BLaER1 treated with 17β-estradiol and CSF1 and Interleukin-3, amounts not matched to agents 10 nM and 100 nM (cell line): ENCODE data around the gene DNAH7.

Experiments used
- H3K27ac ChIP-seq, 11 experiments: shearing (Covaris generic); formaldehyde crosslinking; 2 replicates each; pipeline ENCODE4 v1.8.1; 2022
- H3K27me3 ChIP-seq, 11 experiments: shearing (Covaris generic); formaldehyde crosslinking; 2 replicates each; pipeline ENCODE4 v1.8.1; 2022
- H3K36me3 ChIP-seq, 11 experiments: shearing (Covaris generic); formaldehyde crosslinking; 2 replicates each; pipeline ENCODE4 v1.8.1; 2022
- H3K4me1 ChIP-seq, 10 experiments: shearing (Covaris generic); formaldehyde crosslinking; 2 replicates each; pipeline ENCODE4 v1.8.1; 2022
- H3K4me2 ChIP-seq, 11 experiments: shearing (Covaris generic); formaldehyde crosslinking; 2 replicates each; pipeline ENCODE4 v1.8.1; 2022
- H3K4me3 ChIP-seq, 10 experiments: shearing (Covaris generic); formaldehyde crosslinking; 2 replicates each; pipeline ENCODE4 v1.8.1; 2022
- H3K9ac ChIP-seq, 11 experiments: shearing (Covaris generic); formaldehyde crosslinking; 2 replicates each; pipeline ENCODE4 v1.8.1; 2022
- H3K9me3 ChIP-seq, 11 experiments: shearing (Covaris generic); formaldehyde crosslinking; replicated peaks in 1 of 11; 2 replicates each; pipeline ENCODE4 v1.8.1; 2022
- H4K20me1 ChIP-seq, 11 experiments: shearing (Covaris generic); formaldehyde crosslinking; 2 replicates each; pipeline ENCODE4 v1.8.1; 2022
- Cebpa-rat ChIP-seq, 11 experiments: shearing (Covaris generic); IDR thresholded peaks; 2 replicates each; pipeline ENCODE4 v1.8.1; 2022

Gene DNAH7

GRCh38 chr2:195871326-195871725, 197.3 kb downstream of the DNAH7 start:
- no peak overlapping the region for H3K9ac ChIP-seq
- H3K4me2 ChIP-seq = no peak overlapping the region
- H3K27me3 ChIP-seq = no peaks in the 10 kb centered on the region
- no peak overlapping the region for H3K4me3 ChIP-seq
- H3K9me3 ChIP-seq = no peaks in the 10 kb centered on the region
- no peaks in the 10 kb centered on the region for H3K4me1 ChIP-seq
- H3K36me3 ChIP-seq = no peaks in the 10 kb centered on the region
- TF ChIP-seq Cebpa-rat (IDR thresholded peaks at IDR 0.05) = no peak
- H3K27ac ChIP-seq = no peak overlapping the region
- no peaks in the 10 kb centered on the region for H4K20me1 ChIP-seq

GRCh38 chr2:195864316-195864715, 204.3 kb downstream of the DNAH7 start:
- H3K4me3 ChIP-seq = no peak overlapping the region
- no peaks in the 10 kb centered on the region for H3K27me3 ChIP-seq
- H3K4me1 ChIP-seq = peaks cover 0 to 14% (median 6%) of the 10 kb centered on the region in 10 experiments; a peak in 15 of 20 replicates
- TF ChIP-seq Cebpa-rat (IDR thresholded peaks at IDR 0.05) = no peak
- no peak overlapping the region for H3K9ac ChIP-seq
- H3K9me3 ChIP-seq = peaks cover 0 to 5% (median 0%) of the 10 kb centered on the region in 11 experiments; a peak in 2 of 22 replicates
- H3K27ac ChIP-seq = no peak overlapping the region
- H4K20me1 ChIP-seq = no peaks in the 10 kb centered on the region
- H3K4me2 ChIP-seq = no peak overlapping the region
- no peaks in the 10 kb centered on the region for H3K36me3 ChIP-seq

GRCh38 chr2:195863564-195863963, 205.1 kb downstream of the DNAH7 start:
- no peaks in the 10 kb centered on the region for H4K20me1 ChIP-seq
- H3K36me3 ChIP-seq = no peaks in the 10 kb centered on the region
- peak overlapping the region in 2 of 11 experiments; percentile 13 to 43; a peak in 1 of 22 replicates for H3K27ac ChIP-seq
- peaks cover 0 to 14% (median 6%) of the 10 kb centered on the region in 10 experiments; a peak in 15 of 20 replicates for H3K4me1 ChIP-seq
- peak overlapping the region in 9 of 11 experiments; percentile 22 to 65 (median 39); a peak in 13 of 22 replicates for H3K4me2 ChIP-seq
- no peak for TF ChIP-seq Cebpa-rat (IDR thresholded peaks at IDR 0.05)
- no peak overlapping the region for H3K9ac ChIP-seq
- H3K27me3 ChIP-seq = no peaks in the 10 kb centered on the region
- H3K9me3 ChIP-seq = peaks cover 0 to 5% (median 0%) of the 10 kb centered on the region in 11 experiments; a peak in 2 of 22 replicates
- no peak overlapping the region for H3K4me3 ChIP-seq

- H3K9ac ChIP-seq = no peak overlapping the region
- no peaks in the 10 kb centered on the region for H4K20me1 ChIP-seq
- H3K4me3 ChIP-seq = no peak overlapping the region
- H3K4me2 ChIP-seq = peak overlapping the region in 9 of 11 experiments; percentile 22 to 65 (median 39); a peak in 11 of 22 replicates
- H3K27ac ChIP-seq = peak overlapping the region in 2 of 11 experiments; percentile 13 to 43; a peak in 1 of 22 replicates
- H3K36me3 ChIP-seq = no peaks in the 10 kb centered on the region
- no peak for TF ChIP-seq Cebpa-rat (IDR thresholded peaks at IDR 0.05)
- H3K9me3 ChIP-seq = peaks cover 0 to 5% (median 0%) of the 10 kb centered on the region in 11 experiments; a peak in 2 of 22 replicates
- no peaks in the 10 kb centered on the region for H3K27me3 ChIP-seq
- H3K4me1 ChIP-seq = peaks cover 0 to 14% (median 6%) of the 10 kb centered on the region in 10 experiments; a peak in 15 of 20 replicates
Observed at GRCh38 chr2:195863121-195863520, 205.5 kb downstream of the DNAH7 start.

- Histone ChIP-seq H3K4me2 (no peak overlapping the region), H3K4me3 (no peak overlapping the region), H3K4me1 (peaks cover 0 to 14% (median 6%) of the 10 kb centered on the region in 10 experiments; a peak in 15 of 20 replicates), H3K9ac (no peak overlapping the region), H4K20me1 (no peaks in the 10 kb centered on the region), H3K9me3 (peaks cover 0 to 5% (median 0%) of the 10 kb centered on the region in 11 experiments; a peak in 2 of 22 replicates), H3K36me3 (no peaks in the 10 kb centered on the region), H3K27me3 (no peaks in the 10 kb centered on the region), H3K27ac (no peak overlapping the region)
- no peak for TF ChIP-seq Cebpa-rat (IDR thresholded peaks at IDR 0.05)
Observed at GRCh38 chr2:195861821-195862220, 206.8 kb downstream of the DNAH7 start.

- no peak for TF ChIP-seq Cebpa-rat (IDR thresholded peaks at IDR 0.05)
- Histone ChIP-seq H3K9me3 (peaks cover 0 to 5% (median 0%) of the 10 kb centered on the region in 11 experiments; a peak in 2 of 22 replicates), H3K27ac (no peak overlapping the region), H4K20me1 (no peaks in the 10 kb centered on the region), H3K4me2 (no peak overlapping the region), H3K36me3 (no peaks in the 10 kb centered on the region), H3K4me1 (peaks cover 0 to 14% (median 6%) of the 10 kb centered on the region in 10 experiments; a peak in 15 of 20 replicates), H3K4me3 (no peak overlapping the region), H3K9ac (no peak overlapping the region), H3K27me3 (no peaks in the 10 kb centered on the region)
Observed at GRCh38 chr2:195859513-195859912, 209.1 kb downstream of the DNAH7 start.

- H3K27ac ChIP-seq = no peak overlapping the region
- TF ChIP-seq Cebpa-rat (IDR thresholded peaks at IDR 0.05) = no peak
- H3K27me3 ChIP-seq = no peaks in the 10 kb centered on the region
Observed at GRCh38 chr2:195857132-195857531, 211.5 kb downstream of the DNAH7 start.

GRCh38 chr2:195850764-195851163, 217.9 kb downstream of the DNAH7 start:
- Histone ChIP-seq H3K27me3 (no peaks in the 10 kb centered on the region), H3K4me1 (no peaks in the 10 kb centered on the region), H4K20me1 (no peaks in the 10 kb centered on the region), H3K9ac (no peak overlapping the region), H3K4me3 (no peak overlapping the region), H3K36me3 (no peaks in the 10 kb centered on the region), H3K9me3 (0 out of 22 replicates have a peak, but pooled peaks cover 0 to under 1% (median 0%) of the 10 kb centered on the region in 11 experiments), H3K4me2 (no peak overlapping the region), H3K27ac (no peak overlapping the region)
- TF ChIP-seq Cebpa-rat (IDR thresholded peaks at IDR 0.05) = no peak

More at GRCh38 chr2:195857132-195857531, 211.5 kb downstream of the DNAH7 start:
- Histone ChIP-seq H3K4me2 (no peak overlapping the region), H3K9ac (no peak overlapping the region), H4K20me1 (no peaks in the 10 kb centered on the region), H3K36me3 (no peaks in the 10 kb centered on the region), H3K4me3 (no peak overlapping the region), H3K4me1 (no peaks in the 10 kb centered on the region), H3K9me3 (no peaks in the 10 kb centered on the region)

- Histone ChIP-seq H3K4me2 (no peak overlapping the region), H3K4me1 (no peaks in the 10 kb centered on the region), H3K9ac (no peak overlapping the region), H3K27me3 (no peaks in the 10 kb centered on the region), H3K27ac (no peak overlapping the region), H4K20me1 (no peaks in the 10 kb centered on the region), H3K4me3 (no peak overlapping the region), H3K36me3 (no peaks in the 10 kb centered on the region), H3K9me3 (0 out of 22 replicates have a peak, but pooled peaks cover 0 to 6% (median 0%) of the 10 kb centered on the region in 11 experiments)
- no peak for TF ChIP-seq Cebpa-rat (IDR thresholded peaks at IDR 0.05)
Observed at GRCh38 chr2:195848119-195848899, 220.3 kb downstream of the DNAH7 start.
